MM.1S (cell line): ENCODE data around the gene TRHDE.
A peak's percentile ranks its signal among the peaks of the same experiment; 100 is the strongest.

Source experiments
- DNase-seq: peaks from one replicate; pipeline ENCODE4 v3.0.0-alpha.2; 2015
- H2AFZ ChIP-seq: fragments of 300-600 bp; sonication (generic); 2 replicates; pipeline ENCODE4 v1.6.0; 2016; ENCODE audit warnings: antibody characterized with exemption, low read length
- H3F3A ChIP-seq: fragments of 300-600 bp; sonication (generic); 2 replicates; pipeline ENCODE4 v1.6.1; 2016; ENCODE audit warnings: mild to moderate bottlenecking, antibody characterized with exemption, low read length, moderate library complexity, mixed read lengths; ENCODE audit not compliant: insufficient read depth
- H3K27ac ChIP-seq: fragments of 300-600 bp; sonication (generic); 2 replicates; pipeline ENCODE4 v1.5.1; 2016; ENCODE audit warnings: mild to moderate bottlenecking, low read length
- H3K27me3 ChIP-seq: fragments of 300-600 bp; sonication (generic); replicated peaks from 2 replicates; pipeline ENCODE4 v1.6.0; 2016; ENCODE audit warnings: low read length; ENCODE audit not compliant: insufficient read depth
- H3K36me3 ChIP-seq: fragments of 300-600 bp; sonication (generic); replicated peaks from 2 replicates; pipeline ENCODE4 v1.6.1; 2016; ENCODE audit warnings: mild to moderate bottlenecking, low read length, mixed read lengths; ENCODE audit not compliant: insufficient read depth
- H3K4me1 ChIP-seq: fragments of 300-600 bp; sonication (generic); 2 replicates; pipeline ENCODE4 v1.6.1; 2016; ENCODE audit warnings: low read length, mixed read lengths
- H3K4me2 ChIP-seq: fragments of 300-600 bp; sonication (generic); 2 replicates; pipeline ENCODE4 v1.6.0; 2016; ENCODE audit warnings: low read depth, low read length
- H3K4me3 ChIP-seq: fragments of 300-600 bp; sonication (generic); 2 replicates; pipeline ENCODE4 v1.5.1; 2016; ENCODE audit warnings: low read length, mixed read lengths
- H3K79me2 ChIP-seq: fragments of 300-600 bp; sonication (generic); 2 replicates; pipeline ENCODE4 v1.6.1; 2016; ENCODE audit warnings: mixed run types, low read length, mixed read lengths
- H3K9ac ChIP-seq: fragments of 300-600 bp; sonication (generic); 2 replicates; pipeline ENCODE4 v1.6.1; 2016; ENCODE audit warnings: low read length, mixed read lengths
- H3K9me2 ChIP-seq: fragments of 300-600 bp; sonication (generic); replicated peaks from 2 replicates; pipeline ENCODE4 v1.6.1; 2016; ENCODE audit warnings: mild to moderate bottlenecking, low read length, mixed read lengths; ENCODE audit not compliant: insufficient read depth
- H3K9me3 ChIP-seq: fragments of 300-600 bp; sonication (generic); replicated peaks from 2 replicates; pipeline ENCODE4 v1.6.1; 2016; ENCODE audit warnings: mild to moderate bottlenecking, low read length, mixed read lengths; ENCODE audit not compliant: insufficient read depth
- H4K20me1 ChIP-seq: fragments of 300-600 bp; sonication (generic); 2 replicates; pipeline ENCODE4 v1.6.1; 2016; ENCODE audit warnings: mild to moderate bottlenecking, low read length, moderate library complexity, mixed read lengths; ENCODE audit not compliant: insufficient read depth
- CTCF ChIP-seq: fragments of 300-600 bp; sonication (generic); IDR thresholded peaks from 2 replicates; pipeline ENCODE4 v1.5.1; 2016; ENCODE audit warnings: antibody characterized with exemption, low read length, mixed read lengths
- EZH2 ChIP-seq: fragments of 300-600 bp; sonication (generic); optimal IDR thresholded peaks from 2 replicates; pipeline ENCODE3; 2017; ENCODE audit warnings: low read depth, mild to moderate bottlenecking, antibody characterized with exemption, low read length, mixed read lengths
- EZH2phosphoT487 ChIP-seq: fragments of 300-600 bp; sonication (generic); IDR thresholded peaks from 2 replicates; pipeline ENCODE4 v1.6.1; 2018; ENCODE audit warnings: antibody characterized with exemption, low read length

Gene TRHDE

GRCh38 chr12:72467985-72468384, 195.8 kb downstream of the TRHDE start:
- Histone ChIP-seq H3K9me3 (no peaks in the 10 kb centered on the region), H3K4me2 (no peak overlapping the region), H3K9ac (no peak overlapping the region), H3K79me2 (no peaks in the 10 kb centered on the region), H2AFZ (no peak overlapping the region), H3K4me1 (no peaks in the 10 kb centered on the region), H3F3A (no peaks in the 10 kb centered on the region), H3K9me2 (no peaks in the 10 kb centered on the region), H4K20me1 (no peaks in the 10 kb centered on the region), H3K4me3 (no peak overlapping the region), H3K27me3 (no peaks in the 10 kb centered on the region), H3K36me3 (no peaks in the 10 kb centered on the region), H3K27ac (no peak overlapping the region)
- DNase-seq: no peak
- no peak for TF ChIP-seq EZH2
- no peak for TF ChIP-seq CTCF
- TF ChIP-seq EZH2phosphoT487: no peak

GRCh38 chr12:72468505-72468904, 196.3 kb downstream of the TRHDE start:
- H3K79me2 ChIP-seq: no peaks in the 10 kb centered on the region
- H3K4me2 ChIP-seq: no peak overlapping the region
- H3K9me2 ChIP-seq: no peaks in the 10 kb centered on the region
- H3K36me3 ChIP-seq: no peaks in the 10 kb centered on the region
- no peak for TF ChIP-seq EZH2
- no peak for TF ChIP-seq CTCF
- no peak for TF ChIP-seq EZH2phosphoT487
- no peaks in the 10 kb centered on the region for H3F3A ChIP-seq
- no peaks in the 10 kb centered on the region for H4K20me1 ChIP-seq
- no peaks in the 10 kb centered on the region for H3K9me3 ChIP-seq
- H2AFZ ChIP-seq: no peak overlapping the region
- DNase-seq: no peak
- H3K27ac ChIP-seq: no peak overlapping the region
- H3K27me3 ChIP-seq: no peaks in the 10 kb centered on the region
- H3K4me1 ChIP-seq: no peaks in the 10 kb centered on the region
- H3K9ac ChIP-seq: no peak overlapping the region
- no peak overlapping the region for H3K4me3 ChIP-seq

GRCh38 chr12:72471806-72472205, 199.6 kb downstream of the TRHDE start:
- DNase-seq: no peak
- no peaks in the 10 kb centered on the region for H3K4me1 ChIP-seq
- H3F3A ChIP-seq: no peaks in the 10 kb centered on the region
- no peaks in the 10 kb centered on the region for H3K79me2 ChIP-seq
- no peak overlapping the region for H3K27ac ChIP-seq
- H4K20me1 ChIP-seq: no peaks in the 10 kb centered on the region
- no peak overlapping the region for H2AFZ ChIP-seq
- H3K9me2 ChIP-seq: no peaks in the 10 kb centered on the region
- no peak overlapping the region for H3K4me2 ChIP-seq
- H3K36me3 ChIP-seq: no peaks in the 10 kb centered on the region
- H3K9ac ChIP-seq: no peak overlapping the region
- no peaks in the 10 kb centered on the region for H3K27me3 ChIP-seq
- no peak overlapping the region for H3K4me3 ChIP-seq
- no peaks in the 10 kb centered on the region for H3K9me3 ChIP-seq
- TF ChIP-seq EZH2 (no peak), CTCF (no peak), EZH2phosphoT487 (no peak)

- no peaks in the 10 kb centered on the region for H3K9me3 ChIP-seq
- no peaks in the 10 kb centered on the region for H3K27me3 ChIP-seq
- no peak overlapping the region for H3K4me2 ChIP-seq
- no peaks in the 10 kb centered on the region for H3K79me2 ChIP-seq
- peak; percentile 23 for DNase-seq
- no peaks in the 10 kb centered on the region for H3F3A ChIP-seq
- no peaks in the 10 kb centered on the region for H3K4me1 ChIP-seq
- no peak for TF ChIP-seq EZH2
- TF ChIP-seq CTCF: peak; percentile 35
- no peaks in the 10 kb centered on the region for H3K36me3 ChIP-seq
- H4K20me1 ChIP-seq: no peaks in the 10 kb centered on the region
- H2AFZ ChIP-seq: no peak overlapping the region
- no peaks in the 10 kb centered on the region for H3K9me2 ChIP-seq
- no peak overlapping the region for H3K9ac ChIP-seq
- no peak overlapping the region for H3K4me3 ChIP-seq
- H3K27ac ChIP-seq: no peak overlapping the region
These were observed 200.2 kb downstream of the TRHDE start for GRCh38 chr12:72472350-72472749.
